Psoas muscle (tissue), 8 donors: ENCODE results near the gene FBXO3. TPM values are rescaled to one million over a fixed set of nuclear protein-coding genes. Genes with fewer than 3 reads are reported as not detected.

ENCODE experiments used
- ATAC-seq, 4 donors: fragments of 200-7000 bp; cut with Tn5 transposase; one replicate each; pipeline ENCODE4 v1.9.1; 2020; ENCODE audit warnings: moderate library complexity in 3 of 4, mild to moderate bottlenecking in 2 of 4
- DNase-seq, 2 donors: peaks; one replicate each; pipeline ENCODE4 v3.0.0-alpha.2; 2020
- H3K27ac ChIP-seq: fragments of 200-600 bp; one replicate; pipeline ENCODE4 v1.8.0; 2022
- H3K27me3 ChIP-seq, 3 donors: fragments of 200-600 bp in 1 of 3; one replicate each; pipeline versions ENCODE4 v1.6.1 to v1.8.0; 2013 to 2022; ENCODE audit warnings: low read length in 2 of 3, mild to moderate bottlenecking in 2 of 3, moderate library complexity in 1 of 3; ENCODE audit not compliant: insufficient read depth in 3 of 3
- H3K36me3 ChIP-seq, 2 donors: fragments of 200-600 bp in 1 of 2; one replicate each; pipeline versions ENCODE4 v1.6.1 to v1.8.0; 2013 to 2022; ENCODE audit warnings: low read depth in 1 of 2, mild to moderate bottlenecking in 1 of 2, moderate library complexity in 1 of 2; ENCODE audit not compliant: insufficient read depth in 1 of 2
- H3K4me1 ChIP-seq: fragments of 200-600 bp; one replicate; pipeline ENCODE4 v1.8.0; 2022
- H3K4me3 ChIP-seq: fragments of 200-600 bp; one replicate; pipeline ENCODE4 v1.8.0; 2022; ENCODE audit warnings: mild to moderate bottlenecking
- H3K9me3 ChIP-seq: fragments of 200-600 bp; one replicate; pipeline ENCODE4 v1.8.0; 2022
- CTCF ChIP-seq: fragments of 200-600 bp; IDR thresholded peaks from one replicate; pipeline ENCODE4 v1.8.0; 2022; ENCODE audit warnings: antibody characterized with exemption
- WGBS, 3 donors: extraction: QIAGEN DNeasy Blood & Tissue Kit; methylation state at CpG; one replicate each; pipeline versions ENCODE4 v1.1.6 to v1.1.7; 2013; 5-methylcytosine and 5-hydroxymethylcytosine counted together
- intact Hi-C, 2 donors: fragments of 100-400 bp; cut with DNase I; formaldehyde crosslinking; loops; one replicate each; pipeline versions ENCODE4 v1.11.0 to v1.14.2; 2022
- polyA plus RNA-seq, 3 donors: library from polyadenylated mRNA; stranded (reverse); fragments of 200-250 nt; gene quantifications; one replicate each; pipeline ENCODE4 v1.2.3, GENCODE V29; 2013
- total RNA-seq, 4 donors: library from RNA; stranded (reverse); fragmentation: NEBNext Ultra II Directional in 2 of 4; extraction: Animal tissue kit (Norgen Biotek cat#: 25700) in 2 of 4; gene quantifications; one replicate each; pipeline versions ENCODE4 v1.2.1 to v1.2.4, GENCODE V29; 2021 to 2023
- donor health status: healthy with polysubstance abuse.
- donor health status: DM: no; HTN: no; CAD: no; lungs with moderate emphysema.
- donor health status: Bipolar disorder and iron deficiency.
- donor health status: healthy.
- donor health status: DM: yes; HTN: yes; CAD: no.
- donor health status: DM: no; HTN: no; CAD: no.
- donor health status: DM: no; HTN: no; CAD: no.
- donor health status: DM: yes; HTN: yes; CAD: no.

Gene FBXO3
- total and polyA plus RNA-seq, 7 donors = 13.4 to 52.6 (median 36.7) TPM

GRCh38 chr11:33787076-33787475 lies 12.8 kb upstream of the FBXO3 start:
- TF ChIP-seq CTCF = no peak
- Histone ChIP-seq H3K27ac (no peak overlapping the region), H3K36me3 (no peaks in the 10 kb centered on the region), H3K4me3 (no peak overlapping the region), H3K9me3 (no peaks in the 10 kb centered on the region), H3K27me3 (peaks cover 0 to under 1% (median 0%) of the 10 kb centered on the region in 3 donors), H3K4me1 (no peaks in the 10 kb centered on the region)
- intact Hi-C loops = no loop called here
- ATAC-seq = no peak
- WGBS, 3 donors = 45 to 56% (median 52%) methylated on average over 2 of the region's 2 CpGs
- no peak for DNase-seq

GRCh38 chr11:33785609-33786008 lies 11.3 kb upstream of the FBXO3 start:
- WGBS, 3 donors = 74 to 85% (median 82%) methylated on average over 3 of the region's 3 CpGs
- Histone ChIP-seq H3K4me1 (no peaks in the 10 kb centered on the region), H3K27me3 (no peaks in the 10 kb centered on the region), H3K27ac (no peak overlapping the region), H3K36me3 (no peaks in the 10 kb centered on the region), H3K4me3 (no peak overlapping the region), H3K9me3 (no peaks in the 10 kb centered on the region)
- DNase-seq (no peak), ATAC-seq (no peak)
- TF ChIP-seq CTCF = no peak
- intact Hi-C loops = no loop called here

- Histone ChIP-seq H3K9me3 (no peaks in the 10 kb centered on the region), H3K4me1 (peaks cover 7% of the 10 kb centered on the region), H3K27me3 (no peaks in the 10 kb centered on the region), H3K4me3 (no peak overlapping the region), H3K27ac (no peak overlapping the region), H3K36me3 (no peaks in the 10 kb centered on the region)
- 48 to 60% (median 52%) methylated on average over 7 of the region's 7 CpGs for WGBS, 3 donors
- intact Hi-C loops = no loop called here
- ATAC-seq (no peak), DNase-seq (no peak)
- no peak for TF ChIP-seq CTCF
Measured at GRCh38 chr11:33779849-33780528, 5.7 kb upstream of the FBXO3 start.

- no peak overlapping the region for H3K27ac ChIP-seq
- H3K27me3 ChIP-seq = no peaks in the 10 kb centered on the region
- H3K9me3 ChIP-seq = no peaks in the 10 kb centered on the region
- H3K4me1 ChIP-seq = peaks cover 8% of the 10 kb centered on the region
- no peak for TF ChIP-seq CTCF
- H3K4me3 ChIP-seq = no peak overlapping the region
- 52 to 70% (median 68%) methylated on average over 5 of the region's 5 CpGs for WGBS, 3 donors
- DNase-seq (no peak), ATAC-seq (no peak)
- intact Hi-C loops = no loop called here
- H3K36me3 ChIP-seq = no peaks in the 10 kb centered on the region
Measured at GRCh38 chr11:33778675-33779074, 4.4 kb upstream of the FBXO3 start.

- peaks cover 14% of the 10 kb centered on the region for H3K4me1 ChIP-seq
- intact Hi-C loops = no loop called here
- 82 to 86% (median 85%) methylated on average over 9 of the region's 9 CpGs for WGBS, 3 donors
Measured at GRCh38 chr11:33777906-33778305, 3.6 kb upstream of the FBXO3 start.

More at GRCh38 chr11:33777906-33778305, 3.6 kb upstream of the FBXO3 start:
- H3K4me3 ChIP-seq = no peak overlapping the region
- no peaks in the 10 kb centered on the region for H3K27me3 ChIP-seq
- no peak overlapping the region for H3K27ac ChIP-seq
- ATAC-seq (no peak), DNase-seq (no peak)
- TF ChIP-seq CTCF = no peak
- no peaks in the 10 kb centered on the region for H3K9me3 ChIP-seq
- H3K36me3 ChIP-seq = no peaks in the 10 kb centered on the region
